Measurements from ENCODE around the gene DYRK4.

The DYRK4 gene

DNA sequence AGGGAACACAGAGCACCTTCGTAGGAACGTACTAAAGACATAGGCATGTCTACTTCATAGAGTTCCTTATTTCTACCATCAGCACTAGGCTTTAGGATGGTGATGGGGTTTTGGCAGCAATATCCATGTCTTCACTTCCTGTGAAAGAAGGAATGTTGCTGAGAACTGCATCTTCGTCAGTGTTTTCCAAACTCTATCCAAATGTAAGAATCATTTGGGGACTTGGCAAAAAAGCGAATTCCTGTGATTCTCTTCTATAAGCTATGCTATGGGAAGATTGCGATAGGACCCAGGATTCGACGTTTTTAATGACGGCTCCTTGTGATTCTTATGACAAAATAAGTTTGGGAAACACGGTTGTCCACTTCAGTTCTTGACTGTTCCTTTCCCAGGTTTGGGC lies 47.1 kb downstream of the DYRK4 start:
- in situ Hi-C loops (cut with HindIII; ENCODE audit: low pct_ligation_motif_present, low sequenced_read_pairs): no loop called here
- Histone ChIP-seq H3K27me3 (replicated peaks) (no peaks in the 10 kb centered on the region), H3K4me3 (ENCODE audit: low read depth, low read length) (no peak overlapping the region), H3K27ac (no peak overlapping the region), H3K36me3 (replicated peaks) (peaks cover 25% of the 10 kb centered on the region)
- DNase-seq: no peak
- TF ChIP-seq, protein P1, sequence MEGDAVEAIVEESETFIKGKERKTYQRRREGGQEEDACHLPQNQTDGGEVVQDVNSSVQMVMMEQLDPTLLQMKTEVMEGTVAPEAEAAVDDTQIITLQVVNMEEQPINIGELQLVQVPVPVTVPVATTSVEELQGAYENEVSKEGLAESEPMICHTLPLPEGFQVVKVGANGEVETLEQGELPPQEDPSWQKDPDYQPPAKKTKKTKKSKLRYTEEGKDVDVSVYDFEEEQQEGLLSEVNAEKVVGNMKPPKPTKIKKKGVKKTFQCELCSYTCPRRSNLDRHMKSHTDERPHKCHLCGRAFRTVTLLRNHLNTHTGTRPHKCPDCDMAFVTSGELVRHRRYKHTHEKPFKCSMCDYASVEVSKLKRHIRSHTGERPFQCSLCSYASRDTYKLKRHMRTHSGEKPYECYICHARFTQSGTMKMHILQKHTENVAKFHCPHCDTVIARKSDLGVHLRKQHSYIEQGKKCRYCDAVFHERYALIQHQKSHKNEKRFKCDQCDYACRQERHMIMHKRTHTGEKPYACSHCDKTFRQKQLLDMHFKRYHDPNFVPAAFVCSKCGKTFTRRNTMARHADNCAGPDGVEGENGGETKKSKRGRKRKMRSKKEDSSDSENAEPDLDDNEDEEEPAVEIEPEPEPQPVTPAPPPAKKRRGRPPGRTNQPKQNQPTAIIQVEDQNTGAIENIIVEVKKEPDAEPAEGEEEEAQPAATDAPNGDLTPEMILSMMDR (IDR thresholded peaks at IDR 0.05; ENCODE audit: low read depth, low read length, missing control alignments): no peak

DNA sequence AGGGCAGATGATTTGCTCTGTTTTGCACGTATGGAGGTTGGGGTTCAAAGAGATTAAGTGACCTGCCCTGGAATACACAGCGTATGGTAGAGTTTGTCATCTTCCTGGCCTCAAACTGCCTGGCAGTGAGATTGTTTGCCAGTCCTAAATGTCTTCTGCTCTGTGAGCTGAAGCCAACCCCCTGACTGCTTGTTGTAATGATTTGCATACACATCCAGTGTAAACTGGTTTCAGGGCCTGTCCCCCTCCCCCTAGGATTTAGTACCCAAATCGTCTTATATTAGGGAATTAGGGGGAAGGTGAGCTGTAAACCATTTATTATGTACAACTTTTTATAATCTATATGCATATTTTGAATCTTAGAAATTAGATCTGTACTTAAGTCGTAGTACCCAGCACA lies 48.5 kb downstream of the DYRK4 start:
- H3K36me3 ChIP-seq (replicated peaks): peaks cover 27% of the 10 kb centered on the region
- TF ChIP-seq, protein P1 (IDR thresholded peaks at IDR 0.05; ENCODE audit: low read depth, low read length, missing control alignments): no peak
- in situ Hi-C loops (cut with HindIII; ENCODE audit: low pct_ligation_motif_present, low sequenced_read_pairs): no loop called here
- no peaks in the 10 kb centered on the region for H3K27me3 ChIP-seq (replicated peaks)
- no peak overlapping the region for H3K27ac ChIP-seq
- H3K4me3 ChIP-seq (ENCODE audit: low read depth, low read length): no peak overlapping the region
- no peak for DNase-seq

DNA sequence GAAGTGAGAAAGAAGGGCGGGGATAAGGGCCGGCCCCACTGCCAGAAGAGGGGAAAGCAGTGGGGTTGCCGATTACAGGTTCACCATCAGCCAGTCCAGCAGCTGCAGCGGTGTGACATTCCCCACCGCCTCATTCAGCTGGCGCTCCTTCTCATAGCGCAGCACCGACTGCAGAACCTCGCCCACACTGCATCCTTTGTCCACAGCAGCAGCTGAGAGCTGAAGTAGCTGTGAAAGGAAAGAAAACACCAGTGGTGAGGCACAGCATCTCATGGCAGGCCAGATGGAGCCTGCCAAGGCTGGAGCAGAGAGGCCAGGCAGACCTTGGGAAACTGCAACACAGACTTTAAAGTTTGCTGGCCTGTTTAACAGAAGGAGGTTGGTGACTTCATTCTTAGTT lies 53.7 kb downstream of the DYRK4 start:
- in situ Hi-C loops (cut with HindIII; ENCODE audit: low pct_ligation_motif_present, low sequenced_read_pairs): no loop called here
- H3K27me3 ChIP-seq (replicated peaks): no peaks in the 10 kb centered on the region
- peaks cover 24% of the 10 kb centered on the region for H3K36me3 ChIP-seq (replicated peaks)
- H3K27ac ChIP-seq: no peak overlapping the region
- no peak for DNase-seq
- TF ChIP-seq, protein P1 (IDR thresholded peaks at IDR 0.05; ENCODE audit: low read depth, low read length, missing control alignments): no peak
- H3K4me3 ChIP-seq (ENCODE audit: low read depth, low read length): no peak overlapping the region

DNA sequence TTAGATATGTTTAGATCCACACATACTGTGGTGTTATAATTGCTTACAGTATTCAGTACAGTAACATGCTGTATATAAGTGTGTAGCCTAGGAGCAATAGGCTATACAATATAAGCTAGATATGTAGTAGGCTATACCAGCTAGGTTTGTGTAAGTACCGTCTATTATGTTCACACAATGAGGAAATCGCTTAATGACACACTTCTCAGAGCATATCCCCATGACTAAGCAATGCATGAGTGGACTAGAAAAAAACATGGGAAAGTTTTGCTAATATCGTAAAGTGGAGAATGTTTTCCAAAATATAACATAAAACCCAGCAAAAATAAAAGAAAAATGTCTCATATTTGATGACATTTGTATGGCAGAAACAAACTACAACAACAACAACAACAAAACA lies 59.5 kb downstream of the DYRK4 start:
- no peak overlapping the region for H3K4me3 ChIP-seq (ENCODE audit: low read depth, low read length)
- H3K36me3 ChIP-seq (replicated peaks): no peaks in the 10 kb centered on the region
- no peaks in the 10 kb centered on the region for H3K27me3 ChIP-seq (replicated peaks)
- no peak for DNase-seq
- H3K27ac ChIP-seq: no peak overlapping the region
- TF ChIP-seq, protein P1 (IDR thresholded peaks at IDR 0.05; ENCODE audit: low read depth, low read length, missing control alignments): no peak
- in situ Hi-C loops (cut with HindIII; ENCODE audit: low pct_ligation_motif_present, low sequenced_read_pairs): no loop called here

DNA sequence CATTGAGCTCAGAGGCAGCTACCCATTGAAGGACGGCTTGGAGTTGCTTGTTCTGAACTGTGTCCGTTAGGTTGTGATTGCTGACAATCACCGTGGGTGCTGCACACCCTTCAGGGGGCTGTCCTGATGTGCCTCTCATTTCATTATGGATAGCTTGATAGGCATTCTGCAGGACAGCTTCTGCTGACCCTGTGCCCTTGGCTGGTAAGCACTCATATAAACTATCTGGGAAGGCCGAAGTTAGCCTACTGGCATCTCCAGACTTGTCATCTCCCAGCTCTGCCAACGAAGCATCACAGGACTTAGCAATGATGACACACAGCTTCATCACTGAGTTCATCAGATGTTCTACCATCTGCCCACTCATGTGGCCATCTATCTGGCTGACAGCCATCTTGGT lies 64.5 kb downstream of the DYRK4 start:
- TF ChIP-seq, protein P1 (IDR thresholded peaks at IDR 0.05; ENCODE audit: low read depth, low read length, missing control alignments): no peak
- no peak for DNase-seq
- H3K27me3 ChIP-seq (replicated peaks): no peaks in the 10 kb centered on the region

DNA sequence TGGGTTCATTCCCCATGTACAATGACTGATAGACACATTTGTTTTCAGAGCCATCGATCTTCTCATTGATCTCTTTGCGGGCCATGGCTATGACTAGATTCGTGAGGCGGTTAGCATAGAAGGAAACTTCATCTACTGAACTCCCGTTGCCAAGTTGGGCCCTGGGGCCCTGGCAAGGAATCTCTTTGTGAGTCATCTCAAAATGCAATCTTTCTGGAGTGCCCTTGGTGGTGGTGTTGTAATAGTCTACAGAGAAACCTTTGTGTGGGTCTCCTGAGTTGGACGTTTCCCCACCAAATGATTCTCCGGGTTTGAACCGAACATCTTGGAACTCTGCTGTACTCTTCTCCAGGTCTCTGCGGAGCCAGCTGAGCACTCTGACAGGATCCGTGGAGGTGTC lies 66.4 kb downstream of the DYRK4 start:
- no peaks in the 10 kb centered on the region for H3K27me3 ChIP-seq (replicated peaks)
- no peak overlapping the region for H3K4me3 ChIP-seq (ENCODE audit: low read depth, low read length)
- H3K36me3 ChIP-seq (replicated peaks): no peaks in the 10 kb centered on the region
- in situ Hi-C loops (cut with HindIII; ENCODE audit: low pct_ligation_motif_present, low sequenced_read_pairs): no loop called here
- TF ChIP-seq, protein P1 (IDR thresholded peaks at IDR 0.05; ENCODE audit: low read depth, low read length, missing control alignments): no peak
- H3K27ac ChIP-seq: no peak overlapping the region
- DNase-seq: no peak

More for the DNA sequence above, 64.5 kb downstream of the DYRK4 start:
- Histone ChIP-seq H3K27ac (no peak overlapping the region), H3K36me3 (replicated peaks) (no peaks in the 10 kb centered on the region), H3K4me3 (ENCODE audit: low read depth, low read length) (no peak overlapping the region)
- in situ Hi-C loops (cut with HindIII; ENCODE audit: low pct_ligation_motif_present, low sequenced_read_pairs): no loop called here

Measured in brain microvascular endothelial cell (primary cell).